Upper lobe of left lung (tissue), 4 donors: ENCODE measurements around the gene SERTAD2.

Experiments used
- POLR2A ChIP-seq, 4 donors: fragments of 450-650 bp; IDR thresholded peaks; one replicate each; pipeline ENCODE4 v1.5.1; 2016 to 2017; ENCODE audit warnings: antibody characterized with exemption in 4 of 4, mild to moderate bottlenecking in 2 of 4
- POLR2AphosphoS5 ChIP-seq, 2 donors: sonication (generic); formaldehyde crosslinking; IDR thresholded peaks; one replicate each; pipeline ENCODE4 v1.5.1; 2017; ENCODE audit warnings: antibody characterized with exemption in 2 of 2

GRCh38 chr2:64681479-64681967 lies 27.8 kb upstream of the SERTAD2 start:
- no peak for TF ChIP-seq POLR2A (IDR thresholded peaks at IDR 0.05)
- TF ChIP-seq POLR2AphosphoS5 (IDR thresholded peaks at IDR 0.05): no peak
